GM12878 (cell line): ENCODE results near the gene RPLP1. TPM values are rescaled to one million over a fixed set of nuclear protein-coding genes. Genes with fewer than 3 reads are reported as not detected.

ENCODE experiments used
- ATAC-seq: fragments of 200-7000 bp; cut with Tn5 transposase; 3 replicates; pipeline ENCODE4 v1.9.1; 2020; ENCODE audit warnings: mild to moderate bottlenecking, moderate library complexity
- BruUV-seq: library from RNA; stranded (reverse); fragments of 400-500 nt; replicated peaks from 2 replicates; lab custom pipeline; 2021; lab: Mats Ljungman, UMichigan
- CTCF ChIA-PET: fragments of 300-600 bp; sonication (Branson Sonifier 250); formaldehyde crosslinking; extraction: SDS; loops from one replicate; lab custom pipeline; 2021; ENCODE audit warnings: inconsistent platforms; lab: Yijun Ruan, JAX
- POLR2A ChIA-PET: fragments of 350-600 bp; formaldehyde crosslinking; extraction: SDS; loops from one replicate; lab custom pipeline; 2021; ENCODE audit warnings: inconsistent platforms; lab: Charles Lee
- RAD21 ChIA-PET: fragments of 300-600 bp; sonication (Branson Sonifier 250); formaldehyde crosslinking; loops from one replicate; lab custom pipeline; 2023; ENCODE audit warnings: antibody characterized with exemption; ENCODE audit not compliant: unreplicated experiment; lab: Charles Lee
- SMC1A ChIA-PET: fragments of 300-600 bp; sonication (Branson Sonifier 250); formaldehyde crosslinking; loops from one replicate; lab custom pipeline; 2023; ENCODE audit not compliant: unreplicated experiment, uncharacterized antibody; lab: Charles Lee
- DNase-seq: peaks from one replicate; pipeline ENCODE4 v3.0.0-alpha.2; 2011; ENCODE audit warnings: low read depth, low spot score
- FAIRE-seq: peaks from 3 replicates; lab custom pipeline; 2011; peaks lifted over from hg19 to GRCh38; lab: Jason Lieb, UNC
- H2AFZ ChIP-seq: 2 replicates; pipeline ENCODE4 v1.6.0; 2011; ENCODE audit warnings: low read depth, low read length, control low read depth; ENCODE audit not compliant: control insufficient read depth
- H3K27ac ChIP-seq: 2 replicates; pipeline ENCODE4 v1.5.1; 2011; ENCODE audit warnings: control low read depth; ENCODE audit not compliant: control insufficient read depth, insufficient read depth
- H3K27me3 ChIP-seq, 2 experiments: replicated peaks in 1 of 2; 2 replicates each; pipeline versions ENCODE4 v1.6.0 to v1.6.1; 2011; ENCODE audit warnings: low read length in 1 of 2; ENCODE audit not compliant: control insufficient read depth in 2 of 2, insufficient read depth in 2 of 2
- H3K36me3 ChIP-seq, 2 experiments: 2 replicates each; pipeline ENCODE4 v1.5.1; 2011; ENCODE audit warnings: low read length in 1 of 2; ENCODE audit not compliant: control insufficient read depth in 2 of 2, insufficient read depth in 2 of 2
- H3K4me1 ChIP-seq: 2 replicates; pipeline ENCODE4 v1.6.1; 2011; ENCODE audit warnings: mild to moderate bottlenecking, low read length, moderate library complexity, mixed read lengths; ENCODE audit not compliant: control insufficient read depth, insufficient read depth
- H3K4me2 ChIP-seq: 2 replicates; pipeline ENCODE4 v1.6.0; 2011; ENCODE audit warnings: control low read depth; ENCODE audit not compliant: control insufficient read depth, insufficient read depth
- H3K4me3 ChIP-seq: fragments of 200-600 bp; sonication (generic); 2 replicates; pipeline ENCODE4 v1.5.1; 2016
- H3K79me2 ChIP-seq: 2 replicates; pipeline ENCODE4 v1.6.0; 2011; ENCODE audit warnings: low read length; ENCODE audit not compliant: control insufficient read depth, insufficient read depth
- H3K9ac ChIP-seq: 2 replicates; pipeline ENCODE4 v1.8.0; 2011; ENCODE audit warnings: low read length, control low read depth, mixed read lengths; ENCODE audit not compliant: control insufficient read depth, insufficient read depth
- H3K9me3 ChIP-seq: replicated peaks from 3 replicates; pipeline ENCODE4 v1.5.1; 2011; ENCODE audit warnings: mild to moderate bottlenecking, low read length; ENCODE audit not compliant: control insufficient read depth, insufficient read depth
- H4K20me1 ChIP-seq: 2 replicates; pipeline ENCODE4 v1.6.0; 2011; ENCODE audit not compliant: control insufficient read depth, insufficient read depth
- BCLAF1 ChIP-seq: fragments of 450-650 bp; IDR thresholded peaks from 2 replicates; pipeline ENCODE4 v1.6.1; 2017; ENCODE audit warnings: antibody characterized with exemption, mild to moderate bottlenecking, moderate library complexity
- CHD2 ChIP-seq: IDR thresholded peaks from 2 replicates; pipeline ENCODE4 v1.6.1; 2011; ENCODE audit warnings: low read depth, low read length, improper control_type of control experiment, borderline replicate concordance
- EGR1 ChIP-seq, 2 experiments: IDR thresholded peaks; 1 replicate in 1 of 2; 2 replicates in 1 of 2; pipeline ENCODE4 v1.6.1; 2011 to 2012; ENCODE audit warnings: low read depth in 2 of 2, low read length in 2 of 2, borderline replicate concordance in 1 of 2, mild to moderate bottlenecking in 1 of 2, moderate library complexity in 1 of 2
- GATAD2B ChIP-seq: fragments of 450-650 bp; conservative IDR thresholded peaks from 2 replicates; pipeline ENCODE4 v1.6.1; 2017; ENCODE audit warnings: low read depth, mild to moderate bottlenecking, moderate library complexity
- IKZF2 ChIP-seq, 2 experiments: fragments of 450-650 bp; IDR thresholded peaks; 2 replicates each; pipeline ENCODE4 v1.6.1; 2017; ENCODE audit warnings: mild to moderate bottlenecking in 2 of 2, moderate library complexity in 2 of 2
- JUNB ChIP-seq: IDR thresholded peaks from 2 replicates; pipeline ENCODE4 v1.6.1; 2016; ENCODE audit warnings: antibody characterized with exemption, mild to moderate bottlenecking
- KDM1A ChIP-seq: fragments of 200-600 bp; sonication (generic); IDR thresholded peaks from 2 replicates; pipeline ENCODE4 v1.6.1; 2016; ENCODE audit warnings: borderline replicate concordance
- MTA2 ChIP-seq: fragments of 450-650 bp; IDR thresholded peaks from 2 replicates; pipeline ENCODE4 v1.6.1; 2016; ENCODE audit warnings: low read depth, mild to moderate bottlenecking, moderate library complexity
- MXI1 ChIP-seq: fragments of 150-350 bp; IDR thresholded peaks from 2 replicates; pipeline ENCODE4 v1.6.1; 2011; ENCODE audit warnings: low read depth, mild to moderate bottlenecking, inconsistent platforms, low read length, improper control_type of control experiment
- SPI1 ChIP-seq: IDR thresholded peaks from 2 replicates; pipeline ENCODE4 v1.6.1; 2011; ENCODE audit warnings: low read depth, mild to moderate bottlenecking, low read length, moderate library complexity, borderline replicate concordance; ENCODE audit not compliant: insufficient read depth
- TAF1 ChIP-seq: IDR thresholded peaks from 2 replicates; pipeline ENCODE4 v1.6.1; 2011; ENCODE audit warnings: mild to moderate bottlenecking, low read depth, low read length, borderline replicate concordance
- TCF12 ChIP-seq: IDR thresholded peaks from 2 replicates; pipeline ENCODE4 v1.6.1; 2011; ENCODE audit warnings: low read depth, mild to moderate bottlenecking, low read length
- WGBS: methylation state at CpG from one replicate; pipeline ENCODE4 v1.1.6; 2016; ENCODE audit warnings: low lambda C conversion rate; ENCODE audit not compliant: insufficient replicate concordance, insufficient coverage; ENCODE audit errors: missing lambda C conversion rate; 5-methylcytosine and 5-hydroxymethylcytosine counted together
- in situ Hi-C: fragments of 300-500 bp; cut with MboI; formaldehyde crosslinking; loops from 9 replicates; pipeline ENCODE4 v1.14.3; 2018; ENCODE audit warnings: mixed read lengths
- intact Hi-C: fragments of 100-400 bp; cut with micrococcal nuclease; formaldehyde crosslinking; loops from one replicate; pipeline ENCODE4 v1.14.2; 2022; ENCODE audit not compliant: unreplicated experiment
- polyA plus RNA-seq, 11 experiments: library from polyadenylated mRNA; depleted of rRNA in 4 of 11; unstranded in 6 of 11; stranded (reverse) in 5 of 11; fragments of >200 nt; fragmentation: Nextera tagmentation in 4 of 11; fragmentation: Illumina TruSeq in 1 of 11; extraction: Ambion mirVana in 4 of 11; extraction: Trizol in 1 of 11; gene quantifications; 1 replicate in 1 of 11; 2 replicates in 10 of 11; pipeline versions ENCODE4 v1.2.1 to v1.2.3, GENCODE V29; 2011 to 2016; ENCODE audit warnings: inconsistent platforms in 2 of 11, missing spikeins in 2 of 11, low read depth in 1 of 11
- total RNA-seq, 4 experiments: library from RNA; depleted of rRNA in 3 of 4; stranded (reverse); fragments of >200 nt in 3 of 4; fragmentation: Illumina TruSeq in 1 of 4; extraction: Trizol in 1 of 4; gene quantifications; 2 replicates each; pipeline versions ENCODE4 v1.2.1 to v1.2.3, GENCODE V29; 2013 to 2021

The RPLP1 gene
- total and polyA plus RNA-seq, 10 of the 15 experiments (the other 5 are each of a cell fraction or from before 2014, with no cell fraction given), result 217 to 3,098 (median 1,664) TPM

GRCh38 chr15:69472046-69472445 is 19.4 kb downstream of the RPLP1 start (continued):
- TF ChIP-seq BCLAF1 (no peak), KDM1A (no peak), MXI1 (no peak), TCF12 (no peak)

- no peak for TF ChIP-seq CHD2
- no peak for TF ChIP-seq SPI1
- no peak for TF ChIP-seq JUNB
- TF ChIP-seq EGR1 (IDR thresholded peaks at IDR 0.05; ENCODE audit: borderline replicate concordance in 1 of 2, low read depth in 2 of 2, low read length in 2 of 2), result no peak
- no peak for TF ChIP-seq GATAD2B
- TF ChIP-seq TAF1, result no peak
- TF ChIP-seq IKZF2 (IDR thresholded peaks at IDR 0.05), result no peak
- TF ChIP-seq MTA2, result no peak
- ChIA-PET RAD21 (no interaction called here), SMC1A (no interaction called here), POLR2A (no interaction called here), CTCF (interaction anchor here (1.2 kb wide), 1 partner anchor 995 kb away, joined by 3 read pairs; no protein-coding TSS in a partner anchor)
- no peaks in the 10 kb centered on the region for H3K9me3 ChIP-seq
- no peaks in the 10 kb centered on the region for H3K79me2 ChIP-seq
- no peak overlapping the region for H2AFZ ChIP-seq
- no peak overlapping the region for H3K4me2 ChIP-seq
- no peaks in the 10 kb centered on the region for H3K27me3 ChIP-seq
- FAIRE-seq, result no peak
- H3K36me3 ChIP-seq, result no peaks in the 10 kb centered on the region
- H3K4me3 ChIP-seq, result no peak overlapping the region
- no peaks in the 10 kb centered on the region for H4K20me1 ChIP-seq
- no peak for ATAC-seq
- 71% methylated on average over 6 of the region's 6 CpGs for WGBS
- no peak for DNase-seq
- no peak overlapping the region for H3K27ac ChIP-seq
- intact Hi-C loops, result loop anchor here (10.0 kb wide), 1 partner anchor 1252 kb away; no protein-coding TSS in a partner anchor
- peaks cover 15% of the 10 kb centered on the region for H3K4me1 ChIP-seq
- in situ Hi-C loops, result loop anchor here (10.0 kb wide), 1 partner anchor 1252 kb away; no protein-coding TSS in a partner anchor
- BruUV-seq, result no TSS peak
- no peak overlapping the region for H3K9ac ChIP-seq
Observed at GRCh38 chr15:69472562-69472961, 19.9 kb downstream of the RPLP1 start.
